ENCODE results near the gene LRRD1.
"Not testable (repeated sequence)": the region's sequence is repeated elsewhere in the genome, so short reads cannot be mapped to it uniquely, and the experiment has no call there.

LRRD1 gene

DNA sequence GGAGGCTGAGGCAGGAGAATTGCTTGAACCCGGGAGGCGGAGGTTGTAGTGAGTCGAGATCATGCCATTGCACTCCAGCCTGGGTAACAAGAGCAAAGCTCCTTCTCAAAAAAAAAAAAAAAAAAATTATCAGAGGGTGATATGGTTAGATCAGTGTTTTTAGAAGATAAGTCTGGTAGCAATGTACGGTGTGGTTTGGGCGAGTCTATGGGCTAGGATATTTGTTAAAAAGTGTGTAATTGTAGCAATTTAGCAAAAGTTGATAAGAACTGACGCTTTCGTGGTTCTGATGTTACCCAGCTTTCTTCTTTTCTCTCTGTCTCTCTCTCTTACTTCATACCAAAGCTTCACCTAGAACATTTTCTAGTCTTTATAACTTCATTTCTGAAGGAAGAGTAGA lies 37.8 kb downstream of the LRRD1 start:
- DNase-seq (ENCODE audit: low read depth, low spot score): no peak

- DNase-seq (ENCODE audit: low read depth, low spot score): no peak
These were observed 41.4 kb downstream of the LRRD1 start for GRCh38 chr7:92137557-92137956.

DNA sequence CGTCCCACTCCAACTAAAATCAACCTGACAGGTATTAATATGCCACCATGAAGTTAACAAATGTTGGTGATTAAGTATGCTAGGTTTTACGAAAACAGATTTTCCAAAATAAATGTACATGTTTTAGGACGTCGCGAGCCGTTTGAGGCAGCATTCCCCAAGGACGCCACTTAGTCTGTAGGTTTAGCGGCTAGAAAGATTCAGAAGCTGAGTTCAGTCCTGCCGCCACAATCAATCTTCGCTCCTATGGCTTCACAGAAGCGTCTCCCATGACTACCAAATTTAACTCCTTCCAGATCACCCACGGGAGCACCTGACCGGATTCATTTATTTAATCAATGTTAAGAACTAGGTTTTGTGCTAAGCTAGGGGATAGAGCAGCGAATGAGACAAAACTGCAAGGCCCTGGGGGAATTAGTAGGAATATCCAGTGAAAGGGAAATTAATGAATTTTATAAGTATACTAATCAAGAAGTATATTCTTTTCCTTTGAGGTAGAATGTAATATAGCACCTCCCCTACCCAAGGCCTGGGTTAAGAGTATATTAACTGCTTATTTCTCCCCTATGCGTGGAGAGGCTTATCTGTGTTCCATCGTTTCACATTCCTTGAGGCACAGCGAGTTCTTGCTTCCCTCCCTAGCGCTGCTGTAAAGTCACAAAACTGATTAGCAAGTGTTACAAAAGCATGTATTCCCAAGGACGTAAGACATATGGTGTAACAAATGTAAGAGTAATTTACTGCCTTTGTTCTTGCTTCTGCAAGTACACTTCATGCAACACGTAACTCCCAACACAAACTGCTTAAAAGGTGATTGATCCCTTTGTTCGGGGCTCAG lies 43.7 kb downstream of the LRRD1 start:
- no peak for DNase-seq (ENCODE audit: low read depth, low spot score)

GRCh38 chr7:92134271-92135051 lies 44.5 kb downstream of the LRRD1 start, which contains the start of gene CYP51A1:
Gene CYP51A1 (minus strand): TSS chr7:92134477. CDS start chr7:92134364, 113 bp downstream.
- DNase-seq (ENCODE audit: low read depth, low spot score): peak; percentile 85

GRCh38 chr7:92133737-92134270 lies 45.1 kb downstream of the LRRD1 start:
- DNase-seq (ENCODE audit: low read depth, low spot score): peak; percentile 33

GRCh38 chr7:92133133-92133736 lies 45.7 kb downstream of the LRRD1 start:
- no peak for DNase-seq (ENCODE audit: low read depth, low spot score)

- DNase-seq (ENCODE audit: low read depth, low spot score): no peak
These were observed 47.1 kb downstream of the LRRD1 start for GRCh38 chr7:92131764-92132330.

- no peak for DNase-seq (ENCODE audit: low read depth, low spot score)
These were observed 47.8 kb downstream of the LRRD1 start for GRCh38 chr7:92131093-92131492.

DNA sequence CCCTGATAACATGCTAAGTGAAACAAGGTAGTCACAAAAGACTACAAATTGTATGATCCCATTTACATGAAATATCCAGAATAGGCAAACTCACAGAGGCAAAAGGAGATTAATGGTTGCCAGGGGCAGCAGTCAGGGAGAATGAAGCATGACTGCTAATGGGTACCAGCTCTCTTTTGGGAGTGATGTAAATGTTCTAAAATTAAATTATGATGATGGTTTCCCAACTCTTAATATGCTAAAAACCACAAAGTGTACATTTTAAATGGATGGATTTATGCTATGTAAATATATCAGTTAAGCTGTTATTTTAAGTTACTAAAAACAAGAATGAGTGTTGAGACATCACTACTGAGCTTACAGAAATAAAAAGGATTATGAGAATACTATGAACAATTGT lies 57.3 kb downstream of the LRRD1 start:
- no peak for DNase-seq (ENCODE audit: low read depth, low spot score)

DNA sequence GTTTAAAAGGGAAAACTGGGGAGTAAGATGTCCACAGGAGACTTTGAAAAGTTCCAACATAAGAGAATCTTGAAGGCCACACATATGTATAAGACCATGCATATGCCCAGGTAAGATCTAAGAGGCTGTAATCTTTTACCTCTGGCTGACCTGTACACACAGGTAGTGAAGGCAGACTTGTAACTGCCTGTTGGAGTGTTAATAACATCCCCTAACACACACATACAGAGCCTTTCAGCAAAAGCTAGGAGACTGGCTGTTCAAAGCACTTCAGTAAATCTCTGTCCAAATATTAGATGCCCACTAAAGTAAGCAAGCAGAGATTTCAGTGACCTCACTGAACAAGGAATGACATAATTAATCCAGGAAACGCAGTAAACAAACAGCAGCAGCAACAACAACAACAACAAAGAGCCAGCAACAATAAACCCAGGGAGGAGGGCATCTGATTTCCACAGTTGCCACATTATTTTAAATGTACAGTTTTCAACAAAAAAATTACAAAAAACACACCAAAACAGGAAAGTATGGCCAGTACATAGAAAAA lies 59.7 kb downstream of the LRRD1 start:
- no peak for DNase-seq (ENCODE audit: low read depth, low spot score)

GRCh38 chr7:92116949-92117348 lies 62.0 kb downstream of the LRRD1 start:
- no peak for DNase-seq (ENCODE audit: low read depth, low spot score)

DNA sequence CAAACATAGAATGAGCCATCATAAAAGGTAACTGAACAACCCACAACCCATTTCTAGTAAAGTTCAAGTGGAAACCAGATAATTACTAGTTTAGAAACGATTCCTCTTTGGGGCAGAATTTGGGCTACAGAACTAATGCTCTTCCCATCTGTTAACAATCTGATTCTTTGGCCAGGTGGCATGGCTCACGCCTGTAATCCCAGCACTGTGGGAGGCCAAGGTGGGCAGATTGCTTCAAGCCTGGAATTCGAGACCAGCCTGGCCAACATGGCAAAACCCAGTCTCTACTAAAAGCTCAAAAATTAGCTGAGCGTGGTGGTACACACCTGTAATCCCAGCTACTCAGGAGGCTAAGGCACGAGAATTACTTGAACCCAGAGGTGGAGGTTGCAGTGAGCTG lies 63.1 kb downstream of the LRRD1 start:
- no peak for DNase-seq (ENCODE audit: low read depth, low spot score)

DNA sequence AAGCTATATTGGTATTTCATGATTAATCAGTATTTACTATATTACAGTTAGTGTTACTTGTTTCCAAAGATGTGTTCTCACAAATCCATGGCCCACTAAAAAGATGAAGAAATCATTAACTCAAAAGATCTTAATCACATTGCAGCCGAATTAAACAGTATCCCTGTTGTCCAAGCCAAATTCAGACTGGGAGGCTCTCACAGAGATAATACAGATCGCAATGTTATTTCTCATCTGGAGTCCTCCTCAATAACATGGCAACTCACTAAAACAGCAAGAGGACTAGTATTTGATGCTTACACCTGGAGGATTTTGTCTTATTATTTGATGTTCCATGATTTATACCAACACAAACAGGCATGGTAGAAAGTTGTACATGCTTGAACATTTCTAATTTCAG lies 68.1 kb downstream of the LRRD1 start:
- no peak for DNase-seq (ENCODE audit: low read depth, low spot score)

GRCh38 chr7:92108821-92109220 lies 70.1 kb downstream of the LRRD1 start:
- no peak for DNase-seq (ENCODE audit: low read depth, low spot score)

DNA sequence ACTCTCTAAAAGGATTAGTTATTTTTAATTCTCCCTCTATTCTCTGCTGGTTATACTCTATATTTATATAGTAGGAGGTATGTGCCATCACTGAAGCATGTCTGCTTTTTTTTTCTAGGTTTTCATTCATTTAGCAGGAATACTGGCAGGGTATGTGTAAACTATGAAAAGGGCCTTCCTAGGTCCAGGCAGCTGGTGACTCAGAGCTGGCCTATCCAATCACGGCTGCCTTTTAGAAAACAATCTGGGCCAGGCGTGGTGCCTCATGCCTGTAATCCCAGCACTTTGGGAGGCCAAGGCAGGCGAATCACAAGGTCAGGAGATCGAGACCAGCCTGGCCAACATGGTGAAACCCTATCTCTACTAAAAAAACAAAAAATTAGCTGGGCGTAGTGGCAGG lies 76.1 kb downstream of the LRRD1 start:
- not testable (repeated sequence) for DNase-seq (ENCODE audit: low read depth, low spot score)

DNA sequence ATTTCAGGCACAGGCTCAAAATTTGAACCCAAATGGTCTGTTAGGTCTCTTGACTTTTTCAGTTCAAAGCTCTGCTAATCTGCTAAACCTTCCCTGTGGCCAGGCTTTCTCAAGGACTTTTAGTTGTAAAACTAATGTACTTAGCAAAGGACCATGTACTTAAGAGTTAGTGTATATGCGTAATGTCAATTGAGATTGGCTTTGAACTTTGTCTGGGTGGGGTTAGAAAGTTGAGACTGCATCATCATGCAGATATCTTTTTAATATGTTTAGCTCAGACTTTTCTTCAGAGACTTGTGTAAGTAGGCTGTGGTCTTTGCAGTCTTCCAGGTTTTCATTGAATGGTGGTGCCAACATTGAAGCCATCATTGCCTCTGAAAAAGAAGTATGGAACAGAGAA lies 78.4 kb downstream of the LRRD1 start:
- no peak for DNase-seq (ENCODE audit: low read depth, low spot score)

- DNase-seq (ENCODE audit: low read depth, low spot score): no peak
These were observed 83.6 kb downstream of the LRRD1 start for GRCh38 chr7:92095380-92095779.

Data from activated CD4-positive, CD25-positive, alpha-beta regulatory T cell treated with anti-CD3 and anti-CD28 coated beads, Interleukin-2, amount 50 U/mL, for 16 hours (primary cell).